ENCODE measurements around the gene LRIG3.
"Not testable (repeated sequence)": the region's sequence is repeated elsewhere in the genome, so short reads cannot be mapped to it uniquely, and the experiment has no call there.

The LRIG3 gene

GRCh38 chr12:58871556-58871955, 48.7 kb downstream of the LRIG3 start:
- Histone ChIP-seq H3K27me3 (ENCODE audit: control insufficient read depth, insufficient read depth, low read length) (no peaks in the 10 kb centered on the region), H3K9me3 (ENCODE audit: control insufficient read depth, insufficient read depth, low read length) (no peaks in the 10 kb centered on the region), H3K36me3 (ENCODE audit: control insufficient read depth, insufficient read depth, low read length) (no peaks in the 10 kb centered on the region), H3K4me1 (ENCODE audit: control insufficient read depth, insufficient read depth, low read length) (no peaks in the 10 kb centered on the region), H3K27ac (ENCODE audit: low read length) (no peak overlapping the region), H3K4me3 (ENCODE audit: low read length) (no peak overlapping the region)
- DNase-seq (ENCODE audit: low read depth, low spot score): no peak
- WGBS (ENCODE audit: insufficient coverage, insufficient read length): no CpG with 5 or more reads among the region's 5 CpGs

GRCh38 chr12:58870595-58870994, 49.7 kb downstream of the LRIG3 start:
- no CpG with 5 or more reads among the region's 4 CpGs for WGBS (ENCODE audit: insufficient coverage, insufficient read length)
- Histone ChIP-seq H3K9me3 (ENCODE audit: control insufficient read depth, insufficient read depth, low read length) (no peaks in the 10 kb centered on the region), H3K4me1 (ENCODE audit: control insufficient read depth, insufficient read depth, low read length) (no peaks in the 10 kb centered on the region), H3K36me3 (ENCODE audit: control insufficient read depth, insufficient read depth, low read length) (no peaks in the 10 kb centered on the region), H3K4me3 (ENCODE audit: low read length) (no peak overlapping the region), H3K27me3 (ENCODE audit: control insufficient read depth, insufficient read depth, low read length) (no peaks in the 10 kb centered on the region), H3K27ac (ENCODE audit: low read length) (no peak overlapping the region)
- DNase-seq (ENCODE audit: low read depth, low spot score): no peak

- Histone ChIP-seq H3K36me3 (ENCODE audit: control insufficient read depth, insufficient read depth, low read length) (no peaks in the 10 kb centered on the region), H3K9me3 (ENCODE audit: control insufficient read depth, insufficient read depth, low read length) (no peaks in the 10 kb centered on the region), H3K4me3 (ENCODE audit: low read length) (no peak overlapping the region), H3K27me3 (ENCODE audit: control insufficient read depth, insufficient read depth, low read length) (peaks cover 27% of the 10 kb centered on the region), H3K4me1 (ENCODE audit: control insufficient read depth, insufficient read depth, low read length) (no peaks in the 10 kb centered on the region; the same call in 1 of the 2 replicates), H3K27ac (ENCODE audit: low read length) (no peak overlapping the region)
- no CpG with 5 or more reads among the region's 4 CpGs for WGBS (ENCODE audit: insufficient coverage, insufficient read length)
- no peak for DNase-seq (ENCODE audit: low read depth, low spot score)
These were observed 59.5 kb downstream of the LRIG3 start for GRCh38 chr12:58860788-58861240.

GRCh38 chr12:58860056-58860787, 60.1 kb downstream of the LRIG3 start:
- DNase-seq (ENCODE audit: low read depth, low spot score): no peak
- Histone ChIP-seq H3K4me3 (ENCODE audit: low read length) (no peak overlapping the region), H3K36me3 (ENCODE audit: control insufficient read depth, insufficient read depth, low read length) (no peaks in the 10 kb centered on the region), H3K27me3 (ENCODE audit: control insufficient read depth, insufficient read depth, low read length) (peaks cover 27% of the 10 kb centered on the region), H3K27ac (ENCODE audit: low read length) (no peak overlapping the region), H3K4me1 (ENCODE audit: control insufficient read depth, insufficient read depth, low read length) (no peaks in the 10 kb centered on the region; the same call in 1 of the 2 replicates), H3K9me3 (ENCODE audit: control insufficient read depth, insufficient read depth, low read length) (no peaks in the 10 kb centered on the region)
- no CpG with 5 or more reads among the region's 8 CpGs for WGBS (ENCODE audit: insufficient coverage, insufficient read length)

GRCh38 chr12:58858030-58858429, 62.3 kb downstream of the LRIG3 start:
- Histone ChIP-seq H3K4me1 (ENCODE audit: control insufficient read depth, insufficient read depth, low read length) (no peaks in the 10 kb centered on the region; the same call in 1 of the 2 replicates), H3K36me3 (ENCODE audit: control insufficient read depth, insufficient read depth, low read length) (no peaks in the 10 kb centered on the region), H3K4me3 (ENCODE audit: low read length) (no peak overlapping the region), H3K27ac (ENCODE audit: low read length) (no peak overlapping the region), H3K9me3 (ENCODE audit: control insufficient read depth, insufficient read depth, low read length) (no peaks in the 10 kb centered on the region), H3K27me3 (ENCODE audit: control insufficient read depth, insufficient read depth, low read length) (peaks cover 26% of the 10 kb centered on the region)
- 100% methylated on average over 2 of the region's 5 CpGs for WGBS (ENCODE audit: insufficient coverage, insufficient read length)
- DNase-seq (ENCODE audit: low read depth, low spot score): no peak

- peaks cover 22% of the 10 kb centered on the region for H3K27me3 ChIP-seq (ENCODE audit: control insufficient read depth, insufficient read depth, low read length)
- not testable (repeated sequence) for H3K27ac ChIP-seq (ENCODE audit: low read length); DNase-seq (ENCODE audit: low read depth, low spot score); H3K4me1 ChIP-seq (ENCODE audit: control insufficient read depth, insufficient read depth, low read length); H3K9me3 ChIP-seq (ENCODE audit: control insufficient read depth, insufficient read depth, low read length); H3K4me3 ChIP-seq (ENCODE audit: low read length); H3K36me3 ChIP-seq (ENCODE audit: control insufficient read depth, insufficient read depth, low read length)
- WGBS (ENCODE audit: insufficient coverage, insufficient read length): no CpG with 5 or more reads among the region's 1 CpG
These were observed 63.1 kb downstream of the LRIG3 start for GRCh38 chr12:58857206-58857605.

GRCh38 chr12:58855630-58856029, 64.7 kb downstream of the LRIG3 start:
- no CpG with 5 or more reads among the region's 5 CpGs for WGBS (ENCODE audit: insufficient coverage, insufficient read length)

GRCh38 chr12:58850826-58851225, 69.5 kb downstream of the LRIG3 start:
- no CpG with 5 or more reads among the region's 3 CpGs for WGBS (ENCODE audit: insufficient coverage, insufficient read length)
- Histone ChIP-seq H3K27me3 (ENCODE audit: control insufficient read depth, insufficient read depth, low read length) (no peaks in the 10 kb centered on the region), H3K4me3 (ENCODE audit: low read length) (no peak overlapping the region), H3K9me3 (ENCODE audit: control insufficient read depth, insufficient read depth, low read length) (no peaks in the 10 kb centered on the region), H3K27ac (ENCODE audit: low read length) (no peak overlapping the region), H3K4me1 (ENCODE audit: control insufficient read depth, insufficient read depth, low read length) (no peaks in the 10 kb centered on the region), H3K36me3 (ENCODE audit: control insufficient read depth, insufficient read depth, low read length) (no peaks in the 10 kb centered on the region)
- DNase-seq (ENCODE audit: low read depth, low spot score): no peak

More at GRCh38 chr12:58855630-58856029, 64.7 kb downstream of the LRIG3 start:
- peaks cover 14% of the 10 kb centered on the region for H3K27me3 ChIP-seq (ENCODE audit: control insufficient read depth, insufficient read depth, low read length)
- not testable (repeated sequence) for H3K9me3 ChIP-seq (ENCODE audit: control insufficient read depth, insufficient read depth, low read length); H3K27ac ChIP-seq (ENCODE audit: low read length); H3K4me1 ChIP-seq (ENCODE audit: control insufficient read depth, insufficient read depth, low read length); H3K36me3 ChIP-seq (ENCODE audit: control insufficient read depth, insufficient read depth, low read length); H3K4me3 ChIP-seq (ENCODE audit: low read length); DNase-seq (ENCODE audit: low read depth, low spot score)

- no CpG with 5 or more reads among the region's 5 CpGs for WGBS (ENCODE audit: insufficient coverage, insufficient read length)
- Histone ChIP-seq H3K27ac (ENCODE audit: low read length) (no peak overlapping the region), H3K4me1 (ENCODE audit: control insufficient read depth, insufficient read depth, low read length) (no peaks in the 10 kb centered on the region), H3K4me3 (ENCODE audit: low read length) (no peak overlapping the region), H3K27me3 (ENCODE audit: control insufficient read depth, insufficient read depth, low read length) (no peaks in the 10 kb centered on the region), H3K36me3 (ENCODE audit: control insufficient read depth, insufficient read depth, low read length) (no peaks in the 10 kb centered on the region), H3K9me3 (ENCODE audit: control insufficient read depth, insufficient read depth, low read length) (no peaks in the 10 kb centered on the region)
- no peak for DNase-seq (ENCODE audit: low read depth, low spot score)
These were observed 72.3 kb downstream of the LRIG3 start for GRCh38 chr12:58847901-58848600.

GRCh38 chr12:58844161-58844560, 76.1 kb downstream of the LRIG3 start:
- WGBS (ENCODE audit: insufficient coverage, insufficient read length): no CpG with 5 or more reads among the region's 4 CpGs
- H3K36me3 ChIP-seq (ENCODE audit: control insufficient read depth, insufficient read depth, low read length): no peaks in the 10 kb centered on the region
- no peak overlapping the region for H3K27ac ChIP-seq (ENCODE audit: low read length)
- no peak overlapping the region for H3K4me3 ChIP-seq (ENCODE audit: low read length)
- H3K27me3 ChIP-seq (ENCODE audit: control insufficient read depth, insufficient read depth, low read length): no peaks in the 10 kb centered on the region
- DNase-seq (ENCODE audit: low read depth, low spot score): no peak
- peaks cover 4% of the 10 kb centered on the region; the same call in 1 of the 2 replicates for H3K4me1 ChIP-seq (ENCODE audit: control insufficient read depth, insufficient read depth, low read length)
- no peaks in the 10 kb centered on the region for H3K9me3 ChIP-seq (ENCODE audit: control insufficient read depth, insufficient read depth, low read length)
